ENCODE measurements around the gene USP30.
A peak's percentile ranks its signal among the peaks of the same experiment; 100 is the strongest.

USP30 gene

GRCh38 chr12:109098651-109099050 is 46.3 kb downstream of the USP30 start:
- DNase-seq = no peak

- no peak for DNase-seq
Observed at GRCh38 chr12:109099431-109100020, 47.1 kb downstream of the USP30 start.

GRCh38 chr12:109100741-109101140 is 48.4 kb downstream of the USP30 start:
- DNase-seq = no peak

GRCh38 chr12:109102491-109102890 is 50.1 kb downstream of the USP30 start:
- DNase-seq = no peak

GRCh38 chr12:109105176-109105575 is 52.8 kb downstream of the USP30 start:
- no peak for DNase-seq

GRCh38 chr12:109109746-109110350 is 57.5 kb downstream of the USP30 start:
- DNase-seq = no peak

GRCh38 chr12:109110988-109111495 is 58.7 kb downstream of the USP30 start:
- DNase-seq = peak; percentile 91

GRCh38 chr12:109112720-109113465 is 60.5 kb downstream of the USP30 start:
- DNase-seq = no peak

GRCh38 chr12:109113661-109114321 is 61.4 kb downstream of the USP30 start:
- DNase-seq = no peak

GRCh38 chr12:109114644-109115043 is 62.3 kb downstream of the USP30 start:
- DNase-seq = no peak

GRCh38 chr12:109115404-109115757 is 63.0 kb downstream of the USP30 start:
- no peak for DNase-seq

GRCh38 chr12:109115758-109116610 is 63.6 kb downstream of the USP30 start, which contains the start of gene ACACB:
TSS of gene ACACB (plus strand) at chr12:109116587. CDS start at chr12:109139406, 22,819 bp downstream.
- DNase-seq = no peak

GRCh38 chr12:109116611-109116949 is 64.2 kb downstream of the USP30 start:
- DNase-seq = no peak

- no peak for DNase-seq
Observed at GRCh38 chr12:109120095-109120494, 67.7 kb downstream of the USP30 start.

- DNase-seq = no peak
Observed at GRCh38 chr12:109120557-109120956, 68.2 kb downstream of the USP30 start.

GRCh38 chr12:109121346-109121880 is 69.0 kb downstream of the USP30 start:
- no peak for DNase-seq

- no peak for DNase-seq
Observed at GRCh38 chr12:109124878-109125648, 72.7 kb downstream of the USP30 start.

GRCh38 chr12:109125791-109126190 is 73.4 kb downstream of the USP30 start:
- DNase-seq = no peak

GRCh38 chr12:109126784-109127183 is 74.4 kb downstream of the USP30 start:
- no peak for DNase-seq

- DNase-seq = no peak
Observed at GRCh38 chr12:109127533-109128242, 75.3 kb downstream of the USP30 start.

Data from right forelimb (tissue), 1 donor.